RWPE2 (cell line): Measurements from ENCODE around the gene ERFE.

ENCODE experiments used
- ATAC-seq: fragments of 200-7000 bp; cut with Tn5 transposase; 3 replicates; pipeline ENCODE4 v1.9.1; 2021; ENCODE audit warnings: low read depth
- DNase-seq: peaks from one replicate; pipeline ENCODE4 v3.0.0-alpha.2; 2020; ENCODE audit warnings: low spot score
- H3K27ac ChIP-seq: fragments of 450-650 bp; 2 replicates; pipeline ENCODE4 v1.5.1; 2017; ENCODE audit warnings: mild to moderate bottlenecking; ENCODE audit not compliant: poor library complexity, severe bottlenecking
- H3K27me3 ChIP-seq: fragments of 250-450 bp; sonication (Bioruptor Pico); 2 replicates; pipeline ENCODE4 v1.5.1; 2021; ENCODE audit warnings: mild to moderate bottlenecking, moderate library complexity; ENCODE audit not compliant: insufficient read depth, poor library complexity, severe bottlenecking
- H3K36me3 ChIP-seq: fragments of 250-450 bp; sonication (Bioruptor Pico); 2 replicates; pipeline ENCODE4 v1.5.1; 2020; ENCODE audit warnings: low read depth, mild to moderate bottlenecking, moderate library complexity
- H3K4me1 ChIP-seq: fragments of 250-450 bp; sonication (Bioruptor Pico); 2 replicates; pipeline ENCODE4 v1.5.1; 2021; ENCODE audit warnings: mild to moderate bottlenecking, moderate library complexity; ENCODE audit not compliant: insufficient read depth, poor library complexity, severe bottlenecking
- H3K4me3 ChIP-seq: fragments of 250-450 bp; sonication (Bioruptor Pico); 2 replicates; pipeline ENCODE4 v1.5.1; 2021; ENCODE audit warnings: mild to moderate bottlenecking, moderate library complexity; ENCODE audit not compliant: severe bottlenecking
- H3K9me3 ChIP-seq: fragments of 250-450 bp; sonication (Bioruptor Pico); 2 replicates; pipeline ENCODE4 v1.5.1; 2021; ENCODE audit warnings: mild to moderate bottlenecking, moderate library complexity; ENCODE audit not compliant: severe bottlenecking
- CTCF ChIP-seq: fragments of 450-650 bp; IDR thresholded peaks from one replicate; pipeline ENCODE4 v1.5.1; 2017; ENCODE audit warnings: mild to moderate bottlenecking, moderate library complexity; ENCODE audit not compliant: poor library complexity, severe bottlenecking

ERFE gene

DNA sequence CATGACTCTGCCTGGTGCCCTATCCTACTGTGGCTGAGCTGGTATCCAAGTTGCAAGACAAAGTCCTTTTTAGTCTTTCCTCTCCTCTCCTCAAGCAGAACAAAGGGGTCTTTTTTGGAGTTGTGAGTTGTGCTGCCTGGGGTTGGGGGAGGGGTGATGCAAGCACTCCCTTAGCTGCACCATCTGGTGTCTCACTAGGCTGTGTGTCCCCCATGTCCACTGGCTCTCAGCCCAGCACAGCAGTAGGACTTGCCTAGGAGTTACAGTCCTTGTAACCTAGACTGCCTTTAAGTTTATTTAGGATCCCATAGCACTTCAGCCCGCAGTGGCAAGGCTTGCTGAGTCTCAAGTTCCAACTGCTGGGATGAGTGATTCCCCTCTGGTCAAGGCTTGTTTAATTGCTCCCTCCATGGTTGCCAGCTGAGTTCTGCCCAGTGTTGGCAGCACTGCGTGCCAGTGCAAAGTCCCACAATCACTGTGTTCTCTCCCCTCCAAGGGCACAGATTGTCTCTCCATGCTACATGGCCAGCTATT is 57.9 kb downstream of the ERFE start:
- Histone ChIP-seq H3K4me3 (no peak overlapping the region), H3K27ac (no peak overlapping the region), H3K36me3 (no peaks in the 10 kb centered on the region), H3K9me3 (no peaks in the 10 kb centered on the region), H3K27me3 (no peaks in the 10 kb centered on the region), H3K4me1 (no peaks in the 10 kb centered on the region)
- ATAC-seq (no peak), DNase-seq (no peak)
- no peak for TF ChIP-seq CTCF
